HCT116 (cell line): ENCODE measurements around the gene STEAP4. TPM values are rescaled to one million over a fixed set of nuclear protein-coding genes. Genes with fewer than 3 reads are reported as not detected.

Experiments
- ATAC-seq: fragments of 200-7000 bp; cut with Tn5 transposase; 2 replicates; pipeline ENCODE4 v1.9.1; 2020; ENCODE audit warnings: mild to moderate bottlenecking, moderate library complexity
- BruUV-seq: library from RNA; stranded (reverse); fragments of 400-500 nt; replicated peaks from 2 replicates; lab custom pipeline; 2021; lab: Mats Ljungman, UMichigan
- CTCF ChIA-PET: fragments of 300-600 bp; sonication (Branson Sonifier 250); formaldehyde crosslinking; loops from one replicate; lab custom pipeline; 2021; ENCODE audit warnings: antibody characterized with exemption; lab: Charles Lee
- POLR2A ChIA-PET: fragments of 300-600, 350-600 bp; sonication (Branson Sonifier 250); formaldehyde crosslinking; loops from one replicate; lab custom pipeline; 2021; ENCODE audit warnings: antibody characterized with exemption; lab: Charles Lee
- RAD21 ChIA-PET, 2 experiments: fragments of 300-600 bp; sonication (Branson Sonifier 250); formaldehyde crosslinking; loops; one replicate each; lab custom pipeline; 2023; ENCODE audit warnings: low total read pairs in 2 of 2; ENCODE audit not compliant: uncharacterized antibody in 2 of 2, unreplicated experiment in 2 of 2, low non-redundant PET in 1 of 2; lab: Charles Lee
- DNase-seq: peaks from one replicate; pipeline ENCODE4 v3.0.0-alpha.2; 2010; ENCODE audit warnings: low read depth, low spot score
- H2AFZ ChIP-seq: fragments of 200-600 bp; shearing (Covaris generic), sonication (generic); 2 replicates; pipeline ENCODE4 v1.6.1; 2017; ENCODE audit warnings: low read depth, mixed run types, mixed read lengths, antibody characterized with exemption, low read length; ENCODE audit not compliant: poor library complexity, severe bottlenecking
- H3K27ac ChIP-seq: 2 replicates; pipeline ENCODE4 v1.5.1; 2012; ENCODE audit warnings: low read depth, low read length
- H3K27me3 ChIP-seq: fragments of 200-600 bp; sonication (generic); 2 replicates; pipeline ENCODE4 v1.6.1; 2016; ENCODE audit warnings: mixed run types, low read length, mixed read lengths; ENCODE audit not compliant: insufficient read depth
- H3K36me3 ChIP-seq, 2 experiments: fragments of 200-500 bp in 1 of 2; fragments of 200-600 bp in 1 of 2; sonication (Bioruptor generic) in 1 of 2; sonication (generic) in 1 of 2; 2 replicates each; pipeline versions ENCODE4 v1.5.1 to v1.6.1; 2014 to 2016; ENCODE audit warnings: low read length in 2 of 2, inconsistent platforms in 1 of 2, mixed read lengths in 1 of 2, mixed run types in 1 of 2; ENCODE audit not compliant: insufficient read depth in 2 of 2, control insufficient read depth in 1 of 2
- H3K4me1 ChIP-seq, 2 experiments: fragments of 200-600 bp in 1 of 2; sonication (generic) in 1 of 2; 2 replicates each; pipeline versions ENCODE4 v1.5.1 to v1.6.1; 2012 to 2017; ENCODE audit warnings: low read length in 2 of 2, inconsistent platforms in 1 of 2, mild to moderate bottlenecking in 1 of 2, mixed read lengths in 1 of 2, mixed run types in 1 of 2, moderate library complexity in 1 of 2; ENCODE audit not compliant: insufficient read depth in 2 of 2, control insufficient read depth in 1 of 2
- H3K4me2 ChIP-seq: fragments of 200-600 bp; sonication (generic); 2 replicates; pipeline ENCODE4 v1.6.1; 2017; ENCODE audit warnings: mixed run types, low read length, mixed read lengths
- H3K4me3 ChIP-seq, 2 experiments: fragments of 200-600 bp in 1 of 2; sonication (generic) in 1 of 2; replicated peaks in 1 of 2; 2 replicates each; pipeline ENCODE4 v1.5.1; 2011 to 2016; ENCODE audit warnings: low read length in 2 of 2, control low read depth in 1 of 2, low read depth in 1 of 2, mild to moderate bottlenecking in 1 of 2, mixed read lengths in 1 of 2, mixed run types in 1 of 2
- H3K79me2 ChIP-seq: fragments of 200-600 bp; sonication (generic); 2 replicates; pipeline ENCODE4 v1.6.1; 2017; ENCODE audit warnings: mild to moderate bottlenecking, mixed run types, low read length, moderate library complexity, mixed read lengths; ENCODE audit not compliant: insufficient read depth
- H3K9ac ChIP-seq: fragments of 200-600 bp; sonication (generic); 2 replicates; pipeline ENCODE4 v1.6.1; 2016; ENCODE audit warnings: low read length, mixed read lengths
- H3K9me2 ChIP-seq: fragments of 200-600 bp; sonication (generic), shearing (Covaris generic); 2 replicates; pipeline ENCODE4 v1.6.1; 2017; ENCODE audit warnings: mixed run types, mild to moderate bottlenecking, moderate library complexity; ENCODE audit not compliant: insufficient read depth
- H3K9me3 ChIP-seq, 2 experiments: fragments of 200-500 bp in 1 of 2; fragments of 200-600 bp in 1 of 2; sonication (Bioruptor generic) in 1 of 2; sonication (generic) in 1 of 2; 2 replicates each; pipeline ENCODE4 v1.6.1; 2014 to 2017; ENCODE audit warnings: low read length in 2 of 2, mixed read lengths in 2 of 2, inconsistent platforms in 1 of 2, low read depth in 1 of 2, mild to moderate bottlenecking in 1 of 2, mixed run types in 1 of 2, moderate library complexity in 1 of 2; ENCODE audit not compliant: control insufficient read depth in 1 of 2, insufficient read depth in 1 of 2
- H4K20me1 ChIP-seq: fragments of 200-600 bp; sonication (generic), shearing (Covaris generic); 2 replicates; pipeline ENCODE4 v1.6.1; 2017; ENCODE audit warnings: mixed run types, mild to moderate bottlenecking, moderate library complexity; ENCODE audit not compliant: insufficient read depth
- CEBPB ChIP-seq: IDR thresholded peaks from 2 replicates; pipeline ENCODE4 v1.6.1; 2012; ENCODE audit warnings: low read depth
- EGR1 ChIP-seq: IDR thresholded peaks from 2 replicates; pipeline ENCODE4 v1.6.1; 2012; ENCODE audit warnings: low read depth
- ELF1 ChIP-seq: IDR thresholded peaks from 2 replicates; pipeline ENCODE4 v1.6.1; 2012; ENCODE audit warnings: low read depth, borderline replicate concordance
- EZH2 ChIP-seq: fragments of 200-600 bp; sonication (generic); IDR thresholded peaks from 2 replicates; pipeline ENCODE4 v1.6.1; 2017; ENCODE audit warnings: antibody characterized with exemption, mixed run types
- EZH2phosphoT487 ChIP-seq: fragments of 200-600 bp; IDR thresholded peaks from 2 replicates; pipeline ENCODE4 v1.6.1; 2018; ENCODE audit warnings: antibody characterized with exemption, borderline replicate concordance
- FOSL1 ChIP-seq: IDR thresholded peaks from 2 replicates; pipeline ENCODE4 v1.6.1; 2012; ENCODE audit warnings: low read depth
- POLR2A ChIP-seq: IDR thresholded peaks from 2 replicates; pipeline ENCODE4 v1.7.0; 2011; ENCODE audit warnings: borderline replicate concordance; ENCODE audit not compliant: insufficient read depth, insufficient read length; ENCODE audit errors: extremely low read depth
- POLR2AphosphoS5 ChIP-seq: IDR thresholded peaks from 2 replicates; pipeline ENCODE4 v1.6.1; 2011; ENCODE audit warnings: mild to moderate bottlenecking, low read depth, low read length, moderate library complexity
- SIN3A ChIP-seq: IDR thresholded peaks from 2 replicates; pipeline ENCODE4 v1.6.1; 2012; ENCODE audit warnings: low read depth
- SP1 ChIP-seq: IDR thresholded peaks from 2 replicates; pipeline ENCODE4 v1.6.1; 2012; ENCODE audit warnings: low read depth
- SRF ChIP-seq: IDR thresholded peaks from 2 replicates; pipeline ENCODE4 v1.6.1; 2012; ENCODE audit warnings: low read depth
- TCF7L2 ChIP-seq: IDR thresholded peaks from 2 replicates; pipeline ENCODE4 v1.7.0; 2011; ENCODE audit warnings: borderline replicate concordance, inconsistent platforms; ENCODE audit not compliant: insufficient read depth, insufficient read length; ENCODE audit errors: extremely low read depth
- YY1 ChIP-seq: IDR thresholded peaks from 2 replicates; pipeline ENCODE4 v1.6.1; 2011; ENCODE audit warnings: low read length, low read depth, moderate library complexity, mild to moderate bottlenecking; ENCODE audit not compliant: insufficient replicate concordance; ENCODE audit errors: extremely low read depth
- ZNF274 ChIP-seq: fragments of 200-500 bp; sonication (Bioruptor generic); IDR thresholded peaks from 2 replicates; pipeline ENCODE4 v1.6.1; 2014; ENCODE audit warnings: mild to moderate bottlenecking, low read depth, low read length, inconsistent platforms
- intact Hi-C: fragments of 100-400 bp; cut with micrococcal nuclease; formaldehyde crosslinking; loops from 2 replicates; pipeline ENCODE4 v1.10.0; 2022
- total RNA-seq: library from RNA; stranded (reverse); gene quantifications from one replicate; pipeline ENCODE4 v1.2.1, GENCODE V29; 2021; ENCODE audit not compliant: unreplicated experiment
- TF ChIP-seq, protein P1 (sequence below): IDR thresholded peaks from 2 replicates; pipeline ENCODE4 v1.6.1; 2011; ENCODE audit warnings: mild to moderate bottlenecking, low read length, moderate library complexity; ENCODE audit not compliant: insufficient replicate concordance; ENCODE audit errors: extremely low read depth
- TF ChIP-seq, protein P2 (sequence below): IDR thresholded peaks from 2 replicates; pipeline ENCODE4 v1.6.1; 2012
- TF ChIP-seq, protein P3 (sequence below), 3 experiments: fragments of 200-600 bp in 1 of 3; sonication (generic) in 1 of 3; IDR thresholded peaks in 2 of 3; conservative IDR thresholded peaks in 1 of 3; 2 replicates each; pipeline ENCODE4 v1.5.1; 2012 to 2017; ENCODE audit warnings: low read depth in 2 of 3, low read length in 2 of 3, antibody characterized with exemption in 1 of 3, borderline replicate concordance in 1 of 3, control low read depth in 1 of 3, mild to moderate bottlenecking in 1 of 3, mixed read lengths in 1 of 3, mixed run types in 1 of 3, moderate library complexity in 1 of 3; ENCODE audit not compliant: insufficient read depth in 1 of 3
- TF ChIP-seq, protein P4 (sequence below): IDR thresholded peaks from 2 replicates; pipeline ENCODE4 v1.6.1; 2012; ENCODE audit warnings: low read depth

STEAP4 gene
- total RNA-seq, 1 experiment from 2014 or later = 0.15 TPM

DNA sequence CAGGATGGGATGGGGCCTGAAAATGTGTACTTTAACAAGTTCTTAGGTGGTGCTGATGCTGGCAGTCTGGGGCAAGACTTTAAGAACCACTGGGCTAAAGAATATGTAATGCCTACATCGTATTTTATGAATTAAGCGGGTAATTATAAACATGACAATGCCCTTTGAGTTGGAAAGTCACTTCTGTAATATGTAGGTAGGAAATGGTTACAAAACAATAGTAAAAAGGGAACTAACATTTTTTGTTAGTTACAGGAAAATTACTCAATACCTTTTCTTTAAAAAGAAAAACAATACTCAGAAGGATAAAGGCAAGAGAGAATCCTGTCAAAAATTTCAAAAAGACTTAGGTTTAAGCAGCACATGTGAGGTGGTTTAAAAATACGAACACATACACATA lies 48.3 kb upstream of the STEAP4 start:
- H3K4me1 ChIP-seq = no peaks in the 10 kb centered on the region
- ChIA-PET RAD21 (no interaction called here), POLR2A (no interaction called here), CTCF (interaction anchor here (7.7 kb wide), 1 partner anchor 112 kb away, joined by 63 read pairs; no protein-coding TSS in a partner anchor)
- H3K4me2 ChIP-seq = no peak overlapping the region
- H3K27me3 ChIP-seq = no peaks in the 10 kb centered on the region
- intact Hi-C loops = loop anchor here (10.0 kb wide), 1 partner anchor 560 kb away; no protein-coding TSS in a partner anchor
- BruUV-seq = no TSS peak
- ATAC-seq (no peak), DNase-seq (no peak)
- TF ChIP-seq FOSL1 = no peak
- TF ChIP-seq, protein P1, sequence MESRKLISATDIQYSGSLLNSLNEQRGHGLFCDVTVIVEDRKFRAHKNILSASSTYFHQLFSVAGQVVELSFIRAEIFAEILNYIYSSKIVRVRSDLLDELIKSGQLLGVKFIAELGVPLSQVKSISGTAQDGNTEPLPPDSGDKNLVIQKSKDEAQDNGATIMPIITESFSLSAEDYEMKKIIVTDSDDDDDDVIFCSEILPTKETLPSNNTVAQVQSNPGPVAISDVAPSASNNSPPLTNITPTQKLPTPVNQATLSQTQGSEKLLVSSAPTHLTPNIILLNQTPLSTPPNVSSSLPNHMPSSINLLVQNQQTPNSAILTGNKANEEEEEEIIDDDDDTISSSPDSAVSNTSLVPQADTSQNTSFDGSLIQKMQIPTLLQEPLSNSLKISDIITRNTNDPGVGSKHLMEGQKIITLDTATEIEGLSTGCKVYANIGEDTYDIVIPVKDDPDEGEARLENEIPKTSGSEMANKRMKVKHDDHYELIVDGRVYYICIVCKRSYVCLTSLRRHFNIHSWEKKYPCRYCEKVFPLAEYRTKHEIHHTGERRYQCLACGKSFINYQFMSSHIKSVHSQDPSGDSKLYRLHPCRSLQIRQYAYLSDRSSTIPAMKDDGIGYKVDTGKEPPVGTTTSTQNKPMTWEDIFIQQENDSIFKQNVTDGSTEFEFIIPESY = no peak
- TF ChIP-seq ZNF274 = no peak
- no peak for TF ChIP-seq SRF
- no peak for TF ChIP-seq POLR2AphosphoS5
- TF ChIP-seq SP1 = no peak
- TF ChIP-seq TCF7L2 = no peak
- no peak for TF ChIP-seq EGR1
- no peak for TF ChIP-seq POLR2A
- no peak for TF ChIP-seq SIN3A
- no peak for TF ChIP-seq EZH2
- no peak for TF ChIP-seq ELF1
- no peak for TF ChIP-seq YY1
- TF ChIP-seq, protein P2, sequence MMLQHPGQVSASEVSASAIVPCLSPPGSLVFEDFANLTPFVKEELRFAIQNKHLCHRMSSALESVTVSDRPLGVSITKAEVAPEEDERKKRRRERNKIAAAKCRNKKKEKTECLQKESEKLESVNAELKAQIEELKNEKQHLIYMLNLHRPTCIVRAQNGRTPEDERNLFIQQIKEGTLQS = no peak
- TF ChIP-seq, protein P3, sequence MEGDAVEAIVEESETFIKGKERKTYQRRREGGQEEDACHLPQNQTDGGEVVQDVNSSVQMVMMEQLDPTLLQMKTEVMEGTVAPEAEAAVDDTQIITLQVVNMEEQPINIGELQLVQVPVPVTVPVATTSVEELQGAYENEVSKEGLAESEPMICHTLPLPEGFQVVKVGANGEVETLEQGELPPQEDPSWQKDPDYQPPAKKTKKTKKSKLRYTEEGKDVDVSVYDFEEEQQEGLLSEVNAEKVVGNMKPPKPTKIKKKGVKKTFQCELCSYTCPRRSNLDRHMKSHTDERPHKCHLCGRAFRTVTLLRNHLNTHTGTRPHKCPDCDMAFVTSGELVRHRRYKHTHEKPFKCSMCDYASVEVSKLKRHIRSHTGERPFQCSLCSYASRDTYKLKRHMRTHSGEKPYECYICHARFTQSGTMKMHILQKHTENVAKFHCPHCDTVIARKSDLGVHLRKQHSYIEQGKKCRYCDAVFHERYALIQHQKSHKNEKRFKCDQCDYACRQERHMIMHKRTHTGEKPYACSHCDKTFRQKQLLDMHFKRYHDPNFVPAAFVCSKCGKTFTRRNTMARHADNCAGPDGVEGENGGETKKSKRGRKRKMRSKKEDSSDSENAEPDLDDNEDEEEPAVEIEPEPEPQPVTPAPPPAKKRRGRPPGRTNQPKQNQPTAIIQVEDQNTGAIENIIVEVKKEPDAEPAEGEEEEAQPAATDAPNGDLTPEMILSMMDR (IDR thresholded peaks at IDR 0.05 in 2 of 3, conservative IDR thresholded peaks at IDR 0.05 in 1 of 3; ENCODE audit: borderline replicate concordance in 1 of 3, insufficient read depth in 1 of 3, low read depth in 2 of 3, low read length in 2 of 3) = no peak
- TF ChIP-seq, protein P4, sequence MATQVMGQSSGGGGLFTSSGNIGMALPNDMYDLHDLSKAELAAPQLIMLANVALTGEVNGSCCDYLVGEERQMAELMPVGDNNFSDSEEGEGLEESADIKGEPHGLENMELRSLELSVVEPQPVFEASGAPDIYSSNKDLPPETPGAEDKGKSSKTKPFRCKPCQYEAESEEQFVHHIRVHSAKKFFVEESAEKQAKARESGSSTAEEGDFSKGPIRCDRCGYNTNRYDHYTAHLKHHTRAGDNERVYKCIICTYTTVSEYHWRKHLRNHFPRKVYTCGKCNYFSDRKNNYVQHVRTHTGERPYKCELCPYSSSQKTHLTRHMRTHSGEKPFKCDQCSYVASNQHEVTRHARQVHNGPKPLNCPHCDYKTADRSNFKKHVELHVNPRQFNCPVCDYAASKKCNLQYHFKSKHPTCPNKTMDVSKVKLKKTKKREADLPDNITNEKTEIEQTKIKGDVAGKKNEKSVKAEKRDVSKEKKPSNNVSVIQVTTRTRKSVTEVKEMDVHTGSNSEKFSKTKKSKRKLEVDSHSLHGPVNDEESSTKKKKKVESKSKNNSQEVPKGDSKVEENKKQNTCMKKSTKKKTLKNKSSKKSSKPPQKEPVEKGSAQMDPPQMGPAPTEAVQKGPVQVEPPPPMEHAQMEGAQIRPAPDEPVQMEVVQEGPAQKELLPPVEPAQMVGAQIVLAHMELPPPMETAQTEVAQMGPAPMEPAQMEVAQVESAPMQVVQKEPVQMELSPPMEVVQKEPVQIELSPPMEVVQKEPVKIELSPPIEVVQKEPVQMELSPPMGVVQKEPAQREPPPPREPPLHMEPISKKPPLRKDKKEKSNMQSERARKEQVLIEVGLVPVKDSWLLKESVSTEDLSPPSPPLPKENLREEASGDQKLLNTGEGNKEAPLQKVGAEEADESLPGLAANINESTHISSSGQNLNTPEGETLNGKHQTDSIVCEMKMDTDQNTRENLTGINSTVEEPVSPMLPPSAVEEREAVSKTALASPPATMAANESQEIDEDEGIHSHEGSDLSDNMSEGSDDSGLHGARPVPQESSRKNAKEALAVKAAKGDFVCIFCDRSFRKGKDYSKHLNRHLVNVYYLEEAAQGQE = no peak
- no peak for TF ChIP-seq EZH2phosphoT487
- no peak for TF ChIP-seq CEBPB
- H2AFZ ChIP-seq = no peak overlapping the region
- H4K20me1 ChIP-seq = no peaks in the 10 kb centered on the region
- H3K79me2 ChIP-seq = no peaks in the 10 kb centered on the region
- H3K9ac ChIP-seq = no peak overlapping the region
- no peaks in the 10 kb centered on the region for H3K9me2 ChIP-seq
- H3K4me3 ChIP-seq = no peak overlapping the region
- peaks cover 0 to 6% of the 10 kb centered on the region in 2 experiments; a peak in 1 of 4 replicates for H3K9me3 ChIP-seq
- H3K36me3 ChIP-seq = no peaks in the 10 kb centered on the region
- H3K27ac ChIP-seq = no peak overlapping the region
